HG03354 (cell line): ENCODE results near the gene NAV2.

Experiments
- ATAC-seq: cut with Tn5 transposase; IDR thresholded peaks from one replicate; pipeline ENCODE4 v1.9.1; 2021; ENCODE audit warnings: mild to moderate bottlenecking; ENCODE audit not compliant: unreplicated experiment, poor library complexity, severe bottlenecking

NAV2 gene

GRCh38 chr11:20036626-20037335 is 324.1 kb downstream of the NAV2 start:
- no peak for ATAC-seq

- ATAC-seq, result no peak
Measured at GRCh38 chr11:20037396-20038153, 324.9 kb downstream of the NAV2 start.

- no peak for ATAC-seq
Measured at GRCh38 chr11:20038412-20038811, 325.8 kb downstream of the NAV2 start.

GRCh38 chr11:20038972-20039371 is 326.3 kb downstream of the NAV2 start:
- ATAC-seq, result no peak

- no peak for ATAC-seq
Measured at GRCh38 chr11:20041499-20041898, 328.9 kb downstream of the NAV2 start.

GRCh38 chr11:20042045-20042639 is 329.5 kb downstream of the NAV2 start:
- no peak for ATAC-seq

- ATAC-seq, result no peak
Measured at GRCh38 chr11:20042811-20043341, 330.2 kb downstream of the NAV2 start.

- no peak for ATAC-seq
Measured at GRCh38 chr11:20043992-20044391, 331.4 kb downstream of the NAV2 start.

- no peak for ATAC-seq
Measured at GRCh38 chr11:20045098-20045688, 332.6 kb downstream of the NAV2 start.

- ATAC-seq, result no peak
Measured at GRCh38 chr11:20046416-20046815, 333.8 kb downstream of the NAV2 start.

GRCh38 chr11:20047006-20047768 is 334.6 kb downstream of the NAV2 start:
- no peak for ATAC-seq

- ATAC-seq, result no peak
Measured at GRCh38 chr11:20047769-20048154, 335.1 kb downstream of the NAV2 start.

GRCh38 chr11:20048246-20048645 is 335.6 kb downstream of the NAV2 start:
- no peak for ATAC-seq

GRCh38 chr11:20048707-20049106 is 336.1 kb downstream of the NAV2 start:
- no peak for ATAC-seq

- no peak for ATAC-seq
Measured at GRCh38 chr11:20049231-20049630, 336.6 kb downstream of the NAV2 start.

- no peak for ATAC-seq
Measured at GRCh38 chr11:20050048-20050447, 337.4 kb downstream of the NAV2 start.

- ATAC-seq, result no peak
Measured at GRCh38 chr11:20050551-20051333, 338.1 kb downstream of the NAV2 start.

GRCh38 chr11:20051469-20052399 is 339.1 kb downstream of the NAV2 start:
- ATAC-seq, result no peak
